ENCODE data around the gene LPXN. TPM values are rescaled to one million over a fixed set of nuclear protein-coding genes. Genes with fewer than 3 reads are reported as not detected.

The LPXN gene
- total and polyA plus RNA-seq, 3 donors from 2014 or later = 14.5 to 17.3 (median 15.8) TPM

- 95 to 96% methylated on average over 5 of the region's 5 CpGs for WGBS, 2 donors
- intact Hi-C loops (cut with DNase I; ENCODE audit: low total_unique reads) = no loop called here
- no peaks in the 10 kb centered on the region for H3K4me1 ChIP-seq
- no peaks in the 10 kb centered on the region for H3K9me3 ChIP-seq
- H3K27ac ChIP-seq = no peak overlapping the region
- no peak for DNase-seq
- no peak for TF ChIP-seq POLR2A (IDR thresholded peaks at IDR 0.05)
- no peak for TF ChIP-seq CTCF (IDR thresholded peaks at IDR 0.05)
- H3K4me3 ChIP-seq = no peak overlapping the region
- no peaks in the 10 kb centered on the region for H3K27me3 ChIP-seq
- H3K36me3 ChIP-seq (ENCODE audit: low read depth, missing control alignments) = no peaks in the 10 kb centered on the region
Observed at GRCh38 chr11:58608331-58608730, 32.7 kb upstream of the LPXN start.

GRCh38 chr11:58606930-58607714 is 31.5 kb upstream of the LPXN start:
- 89 to 90% methylated on average over 4 of the region's 4 CpGs for WGBS, 2 donors
- H3K27me3 ChIP-seq = no peaks in the 10 kb centered on the region
- no peak for DNase-seq
- H3K9me3 ChIP-seq = no peaks in the 10 kb centered on the region
- intact Hi-C loops (cut with DNase I; ENCODE audit: low total_unique reads) = no loop called here
- H3K4me1 ChIP-seq = no peaks in the 10 kb centered on the region
- H3K27ac ChIP-seq = no peak overlapping the region
- no peak overlapping the region for H3K4me3 ChIP-seq
- H3K36me3 ChIP-seq (ENCODE audit: low read depth, missing control alignments) = no peaks in the 10 kb centered on the region
- TF ChIP-seq CTCF (IDR thresholded peaks at IDR 0.05) (no peak), POLR2A (IDR thresholded peaks at IDR 0.05) (no peak)

GRCh38 chr11:58600510-58600909 is 24.9 kb upstream of the LPXN start:
- TF ChIP-seq POLR2A (IDR thresholded peaks at IDR 0.05) (no peak), CTCF (IDR thresholded peaks at IDR 0.05) (no peak)
- WGBS, 2 donors = 75 to 95% methylated on average over 2 of the region's 2 CpGs
- DNase-seq = no peak
- intact Hi-C loops (cut with DNase I; ENCODE audit: low total_unique reads) = no loop called here
- Histone ChIP-seq H3K4me3 (no peak overlapping the region), H3K4me1 (peaks cover 3% of the 10 kb centered on the region), H3K9me3 (no peaks in the 10 kb centered on the region), H3K27ac (no peak overlapping the region), H3K27me3 (no peaks in the 10 kb centered on the region), H3K36me3 (ENCODE audit: low read depth, missing control alignments) (no peaks in the 10 kb centered on the region)

GRCh38 chr11:58597486-58598144 is 22.0 kb upstream of the LPXN start:
- Histone ChIP-seq H3K4me1 (peaks cover 8% of the 10 kb centered on the region), H3K9me3 (no peaks in the 10 kb centered on the region), H3K4me3 (no peak overlapping the region), H3K36me3 (ENCODE audit: low read depth, missing control alignments) (no peaks in the 10 kb centered on the region), H3K27me3 (no peaks in the 10 kb centered on the region), H3K27ac (no peak overlapping the region)
- TF ChIP-seq CTCF (IDR thresholded peaks at IDR 0.05) (no peak), POLR2A (IDR thresholded peaks at IDR 0.05) (no peak)
- no peak for DNase-seq
- WGBS, 2 donors = 71 to 77% methylated on average over 3 of the region's 3 CpGs
- intact Hi-C loops (cut with DNase I; ENCODE audit: low total_unique reads) = no loop called here
